Measurements from ENCODE around the gene VWA5B1.

VWA5B1 gene

DNA sequence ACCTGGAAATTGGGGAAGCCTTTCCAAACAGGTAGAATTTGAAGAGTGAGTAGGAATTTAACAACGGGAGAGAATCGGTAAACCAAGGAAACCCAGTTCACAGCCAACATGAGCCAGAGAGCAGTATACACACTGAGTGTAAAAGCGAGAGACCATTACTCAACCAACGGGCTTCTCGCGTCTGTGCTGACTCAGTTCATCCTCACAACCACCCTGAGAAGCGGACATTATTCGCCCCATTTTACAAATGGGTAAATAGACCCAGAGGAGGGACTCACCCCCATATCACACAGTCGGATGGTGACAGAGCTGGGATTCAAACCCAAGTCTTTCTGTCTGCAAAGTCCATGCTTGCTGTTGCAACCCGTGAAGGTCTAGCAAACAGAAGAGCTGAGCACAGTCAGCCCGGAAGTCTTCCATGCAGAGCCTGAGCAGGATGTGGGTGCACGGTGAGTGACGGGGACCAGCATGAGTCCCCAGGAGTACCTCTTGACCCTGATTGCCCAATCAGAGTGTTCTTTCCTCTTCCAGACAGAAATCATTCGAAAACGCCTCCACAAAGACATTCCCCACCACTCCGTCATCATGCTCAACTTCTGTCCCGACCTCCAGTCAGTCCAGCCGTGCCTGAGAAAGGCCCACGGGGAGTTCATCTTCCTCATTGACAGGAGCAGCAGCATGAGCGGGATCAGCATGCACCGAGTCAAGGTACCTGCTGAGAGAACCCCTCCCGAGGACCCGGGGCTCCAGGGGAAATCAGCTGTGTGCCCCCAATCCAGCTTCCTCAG, 32.3 kb downstream of the VWA5B1 start:
- no peak for DNase-seq (ENCODE audit: low read depth, low spot score)

DNA sequence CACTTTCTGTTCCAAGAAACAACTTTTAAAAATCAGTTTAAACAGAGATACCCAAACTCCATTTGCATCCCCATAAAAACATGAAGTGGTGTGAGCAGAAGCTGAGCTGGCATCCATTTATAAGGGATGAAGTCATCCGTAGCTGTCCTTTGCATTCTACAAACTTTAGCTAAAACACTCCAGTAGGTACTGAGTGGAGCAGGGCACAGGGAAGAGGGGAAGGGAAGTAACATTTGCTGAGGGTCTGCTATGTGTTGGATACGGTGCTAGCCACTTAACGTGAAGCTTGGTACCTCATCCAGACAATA, 32.9 kb downstream of the VWA5B1 start:
- no peak for DNase-seq (ENCODE audit: low read depth, low spot score)

DNA sequence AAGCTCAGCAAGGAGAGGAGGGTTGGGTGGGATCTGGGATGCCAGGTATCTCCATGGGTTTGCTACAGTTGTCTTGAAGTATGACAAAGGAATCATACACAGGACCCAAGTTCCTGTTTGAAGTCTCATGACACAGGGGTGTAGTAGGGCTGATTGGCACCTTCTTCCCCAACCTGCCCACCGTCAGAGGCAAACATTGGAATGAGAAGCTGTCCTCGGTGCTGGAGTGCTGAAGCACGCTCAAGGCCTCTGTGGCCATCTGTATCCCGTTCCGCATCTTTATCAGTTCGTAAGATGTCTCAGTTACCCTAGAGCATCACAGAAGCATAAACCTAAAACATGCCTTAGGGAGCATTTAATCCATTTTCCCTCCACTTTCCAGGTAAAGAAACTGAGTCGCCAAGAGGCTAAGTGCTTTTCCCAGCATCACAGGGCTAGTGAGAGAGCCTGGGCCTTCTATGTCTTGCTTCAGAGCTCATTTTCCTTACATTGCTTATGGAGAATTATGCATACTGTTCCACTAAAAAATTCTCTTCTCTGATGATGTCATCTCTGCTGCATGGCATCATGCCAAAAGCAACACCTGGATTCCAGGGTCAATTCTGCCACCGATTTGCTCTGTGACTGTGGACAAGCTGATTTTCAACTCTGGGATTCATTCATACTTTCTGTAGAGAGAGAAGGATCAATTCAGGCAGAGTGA, 34.2 kb downstream of the VWA5B1 start:
- DNase-seq (ENCODE audit: low read depth, low spot score), result no peak

DNA sequence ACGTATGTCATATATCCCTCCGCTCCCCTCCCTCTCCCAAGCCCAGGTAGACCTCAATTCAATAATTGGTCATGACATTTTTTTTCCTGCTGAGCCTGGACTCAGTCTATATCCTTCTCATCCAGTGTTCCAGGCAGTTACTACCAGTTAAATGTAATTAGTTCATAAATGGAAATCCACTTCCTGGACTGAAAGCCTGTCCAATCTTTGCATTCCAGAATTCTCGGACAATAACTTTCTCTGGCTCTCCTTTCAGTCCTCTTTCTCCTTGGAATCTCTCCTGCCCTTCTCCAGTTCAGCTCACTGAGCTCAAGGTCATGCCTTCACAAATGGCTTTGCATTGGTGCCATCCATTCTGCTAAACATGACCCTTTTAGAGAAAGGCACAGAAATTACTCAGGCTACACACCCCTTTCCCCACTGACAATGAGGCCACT, 34.8 kb downstream of the VWA5B1 start:
- DNase-seq (ENCODE audit: low read depth, low spot score), result no peak

DNA sequence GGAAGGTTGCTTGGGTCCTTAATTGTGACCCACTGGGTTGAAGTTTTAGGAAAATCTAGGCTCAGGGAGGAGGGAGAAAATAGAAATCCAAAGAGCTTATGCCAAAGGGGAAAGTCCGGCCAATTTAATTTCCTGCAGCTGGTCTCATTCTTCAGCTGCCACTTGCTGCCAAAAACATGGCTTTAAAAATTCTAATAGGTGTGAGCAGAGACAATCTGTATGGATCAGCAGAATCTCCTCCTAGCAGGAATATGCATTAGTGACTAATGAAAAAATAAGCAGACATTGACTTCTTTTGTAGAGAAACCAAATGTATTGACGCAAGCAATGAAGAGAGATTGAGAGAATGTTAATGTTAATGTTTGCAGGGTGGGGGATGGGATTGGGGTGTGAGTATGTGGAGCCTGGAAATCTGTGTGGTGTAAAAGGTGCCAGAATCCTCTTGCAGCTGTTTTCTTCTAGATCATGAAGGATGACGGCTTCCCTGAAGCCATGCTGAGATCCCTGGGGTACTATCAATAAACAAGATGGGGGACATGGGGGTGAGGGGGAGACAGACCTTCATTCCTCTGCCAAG, 35.3 kb downstream of the VWA5B1 start:
- no peak for DNase-seq (ENCODE audit: low read depth, low spot score)

DNA sequence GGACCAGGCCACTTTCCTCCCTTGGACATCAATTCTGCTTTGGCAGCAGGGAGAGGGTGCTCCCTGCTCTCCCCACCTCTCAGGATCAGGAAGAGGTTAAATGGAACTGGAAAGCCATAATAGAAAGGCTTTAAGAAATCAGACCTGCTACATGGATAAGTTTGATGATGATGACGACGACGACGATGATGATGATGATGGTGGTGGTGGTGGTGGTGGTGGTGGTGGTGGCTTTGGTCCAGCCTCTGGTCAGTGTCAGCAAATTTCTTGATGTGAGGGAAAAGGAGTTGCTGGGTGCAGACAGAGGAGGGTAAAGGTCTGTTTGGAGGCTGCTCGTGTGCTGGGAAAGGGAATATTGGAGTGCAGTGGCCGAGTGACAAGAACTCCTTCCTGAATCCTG, 36.8 kb downstream of the VWA5B1 start:
- no peak for DNase-seq (ENCODE audit: low read depth, low spot score)

DNA sequence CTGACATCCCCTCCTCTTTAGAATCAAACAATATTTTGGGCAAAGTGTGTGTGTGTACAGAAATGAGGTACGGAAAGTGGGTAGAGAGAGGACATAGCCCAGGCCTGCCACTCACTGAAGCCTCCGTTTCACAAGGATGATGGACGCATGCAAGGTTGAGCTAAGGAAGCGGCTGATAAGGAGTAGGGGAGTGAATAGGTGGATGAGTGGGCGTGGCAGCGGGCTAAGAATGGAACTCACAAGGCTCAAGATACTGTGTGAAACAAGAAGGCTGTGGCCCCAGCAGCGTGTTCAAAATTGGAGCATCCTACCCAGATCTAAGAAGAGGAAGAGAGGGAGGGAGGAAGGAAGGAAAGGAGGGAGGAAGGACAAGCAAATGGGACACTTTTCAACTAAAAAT, 37.5 kb downstream of the VWA5B1 start:
- DNase-seq (ENCODE audit: low read depth, low spot score), result no peak

DNA sequence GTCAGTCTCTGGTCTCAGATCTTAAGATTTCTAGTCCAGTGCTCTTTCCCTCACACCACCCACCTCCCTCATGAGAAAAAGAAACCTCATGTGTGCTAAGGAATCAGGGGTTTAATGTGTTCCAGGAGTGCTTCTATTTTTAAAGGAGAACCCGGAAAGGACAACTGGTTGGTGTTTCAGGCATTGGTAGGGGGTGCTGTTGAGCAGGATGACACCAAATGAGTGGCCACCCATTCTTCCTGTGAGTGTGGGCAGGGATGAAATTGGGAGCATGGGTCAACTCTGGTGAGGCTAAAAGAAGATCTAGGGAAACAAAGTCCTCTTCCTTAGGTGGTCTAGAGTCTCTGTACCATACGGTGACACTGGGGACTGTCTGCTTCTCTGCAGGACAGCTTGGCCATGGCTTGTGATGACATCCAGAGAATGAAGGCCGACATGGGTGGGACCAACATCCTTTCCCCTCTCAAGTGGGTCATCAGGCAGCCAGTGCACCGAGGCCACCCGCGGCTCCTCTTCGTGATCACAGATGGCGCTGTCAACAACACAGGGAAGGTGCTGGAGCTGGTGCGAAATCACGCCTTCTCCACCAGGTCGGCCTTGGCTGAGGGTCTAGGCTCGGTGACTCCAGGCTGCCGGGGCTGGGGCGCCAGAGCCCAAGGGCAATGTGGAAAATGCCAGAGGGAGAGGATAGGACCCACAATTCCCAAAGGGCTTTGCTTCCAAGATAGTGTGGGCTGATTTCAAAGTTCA, 39.3 kb downstream of the VWA5B1 start:
- DNase-seq (ENCODE audit: low read depth, low spot score), result no peak

DNA sequence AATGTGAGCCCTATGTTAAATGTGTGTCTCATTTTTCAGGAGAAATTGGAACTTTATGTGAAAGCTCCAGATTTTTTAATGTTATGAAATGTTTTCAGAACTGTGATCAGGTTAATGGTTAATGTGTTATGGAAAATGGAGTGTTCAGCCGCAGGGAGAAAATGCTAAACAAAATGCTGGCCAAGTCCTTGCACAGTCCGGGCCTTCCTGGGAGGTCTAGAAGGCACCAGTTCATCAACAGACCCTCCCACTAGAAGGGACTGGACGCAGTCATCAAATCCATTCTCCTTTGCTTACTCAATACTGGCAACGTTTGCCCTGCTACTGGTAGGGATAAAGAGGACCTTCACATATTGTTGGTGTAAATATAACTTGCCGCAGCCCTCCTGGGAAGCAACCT, 43.4 kb downstream of the VWA5B1 start:
- no peak for DNase-seq (ENCODE audit: low read depth, low spot score)

DNA sequence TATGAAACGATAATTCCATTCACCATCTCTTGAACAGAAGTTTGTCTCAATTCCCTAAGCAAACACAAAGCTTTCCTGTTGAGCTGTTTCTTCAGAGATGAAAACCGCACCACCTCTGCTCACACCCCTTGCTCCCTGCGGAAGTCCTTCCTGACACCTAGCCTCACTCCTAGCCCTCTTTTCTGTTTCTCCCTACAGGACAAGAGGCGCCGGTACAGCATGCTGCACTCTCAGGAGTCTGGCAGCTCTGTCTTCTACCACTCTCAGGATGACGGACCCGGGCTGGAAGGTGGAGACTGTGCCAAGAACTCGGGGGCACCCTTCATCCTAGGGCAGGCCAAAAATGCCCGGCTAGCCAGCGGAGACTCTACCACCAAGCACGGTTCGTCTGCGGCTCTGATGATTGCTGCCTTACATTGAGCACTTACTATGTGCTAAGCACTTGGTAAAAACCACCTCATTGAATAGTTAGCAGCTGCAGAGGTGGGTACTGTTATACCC, 45.5 kb downstream of the VWA5B1 start:
- no peak for DNase-seq (ENCODE audit: low read depth, low spot score)

DNA sequence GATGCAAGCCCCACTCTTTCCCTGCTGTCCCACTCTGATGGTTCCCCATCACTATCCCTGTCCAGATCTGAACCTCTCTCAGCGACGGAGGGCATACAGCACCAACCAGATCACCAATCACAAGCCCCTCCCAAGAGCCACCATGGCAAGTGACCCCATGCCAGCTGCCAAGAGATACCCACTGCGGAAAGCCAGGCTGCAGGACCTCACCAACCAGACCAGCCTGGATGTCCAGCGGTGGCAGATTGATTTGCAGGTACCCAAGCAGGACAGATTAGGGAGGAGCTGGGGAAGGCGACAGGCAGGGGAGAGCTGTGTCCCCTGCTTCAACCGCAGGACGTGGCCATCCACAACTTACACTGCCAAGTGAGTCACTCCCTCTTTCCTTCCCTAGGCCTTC, 46.9 kb downstream of the VWA5B1 start:
- DNase-seq (ENCODE audit: low read depth, low spot score), result no peak

DNA sequence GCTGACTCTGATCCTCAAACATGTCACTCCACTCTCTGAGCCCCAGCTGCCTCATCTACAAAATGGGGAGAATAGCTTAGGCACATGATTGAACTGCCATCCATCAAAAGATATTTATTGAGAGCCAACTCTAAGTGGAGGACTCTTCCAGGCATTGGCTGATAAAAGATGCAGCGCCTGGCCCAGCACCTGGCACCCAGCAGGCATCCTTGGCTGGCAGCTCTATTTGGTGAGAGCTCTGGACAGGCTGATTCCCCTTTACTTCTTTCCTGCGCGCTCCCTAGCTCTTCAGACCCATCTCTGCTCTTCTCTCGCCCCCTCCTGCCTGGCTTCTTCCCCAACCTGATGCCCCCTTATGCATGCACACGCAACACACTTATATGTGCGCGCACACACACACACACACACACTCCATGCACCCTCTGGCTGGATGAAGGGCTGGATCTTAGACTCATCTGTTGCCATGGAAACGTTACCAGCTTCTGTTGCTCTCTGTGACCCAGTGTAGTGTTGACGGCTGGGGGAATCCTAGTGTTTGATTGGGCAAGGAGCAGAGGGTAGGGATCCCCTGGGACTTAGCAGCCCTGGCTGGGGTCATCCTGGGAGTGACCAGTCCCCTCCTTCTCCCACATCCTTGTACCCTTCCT, 49.3 kb downstream of the VWA5B1 start:
- no peak for DNase-seq (ENCODE audit: low read depth, low spot score)

DNA sequence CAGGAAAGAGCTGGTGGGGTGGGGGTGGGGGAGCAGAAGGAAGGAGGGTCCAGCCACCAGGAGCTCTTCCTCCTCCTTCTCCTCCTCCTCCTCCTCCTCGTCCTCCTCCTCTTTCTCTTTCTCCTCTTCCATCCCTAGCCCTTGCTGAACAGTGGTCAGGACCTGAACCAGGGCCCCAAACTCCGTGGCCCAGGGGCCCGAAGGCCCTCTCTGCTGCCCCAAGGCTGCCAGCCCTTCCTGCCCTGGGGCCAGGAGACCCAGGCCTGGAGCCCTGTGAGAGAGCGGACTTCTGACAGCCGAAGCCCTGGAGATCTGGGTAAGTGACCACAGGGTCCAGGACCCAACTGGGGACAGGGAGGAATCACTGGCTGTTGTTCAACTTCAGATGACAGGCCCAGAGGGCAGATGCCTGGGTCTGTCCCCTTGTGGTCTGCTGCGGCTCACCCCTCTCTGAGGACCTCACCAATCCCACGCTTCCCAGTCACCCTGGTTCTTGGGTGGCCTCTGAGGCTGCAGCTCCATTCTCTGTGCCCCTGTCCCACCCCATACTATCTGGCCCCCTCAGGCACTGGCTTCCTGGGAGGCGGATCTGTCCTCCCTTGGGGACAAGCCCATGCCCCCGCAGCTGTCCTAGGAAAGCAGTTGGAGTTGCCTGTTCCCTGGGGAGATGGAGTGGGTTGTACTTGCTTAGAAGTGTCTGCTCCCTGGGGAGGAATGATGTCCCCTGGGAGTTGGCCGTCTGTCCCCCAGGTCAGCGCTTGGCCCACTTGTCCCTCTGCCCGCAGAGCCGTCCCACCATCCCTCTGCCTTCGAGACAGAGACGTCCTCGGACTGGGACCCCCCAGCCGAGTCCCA, 51.8 kb downstream of the VWA5B1 start:
- no peak for DNase-seq (ENCODE audit: low read depth, low spot score)

DNA sequence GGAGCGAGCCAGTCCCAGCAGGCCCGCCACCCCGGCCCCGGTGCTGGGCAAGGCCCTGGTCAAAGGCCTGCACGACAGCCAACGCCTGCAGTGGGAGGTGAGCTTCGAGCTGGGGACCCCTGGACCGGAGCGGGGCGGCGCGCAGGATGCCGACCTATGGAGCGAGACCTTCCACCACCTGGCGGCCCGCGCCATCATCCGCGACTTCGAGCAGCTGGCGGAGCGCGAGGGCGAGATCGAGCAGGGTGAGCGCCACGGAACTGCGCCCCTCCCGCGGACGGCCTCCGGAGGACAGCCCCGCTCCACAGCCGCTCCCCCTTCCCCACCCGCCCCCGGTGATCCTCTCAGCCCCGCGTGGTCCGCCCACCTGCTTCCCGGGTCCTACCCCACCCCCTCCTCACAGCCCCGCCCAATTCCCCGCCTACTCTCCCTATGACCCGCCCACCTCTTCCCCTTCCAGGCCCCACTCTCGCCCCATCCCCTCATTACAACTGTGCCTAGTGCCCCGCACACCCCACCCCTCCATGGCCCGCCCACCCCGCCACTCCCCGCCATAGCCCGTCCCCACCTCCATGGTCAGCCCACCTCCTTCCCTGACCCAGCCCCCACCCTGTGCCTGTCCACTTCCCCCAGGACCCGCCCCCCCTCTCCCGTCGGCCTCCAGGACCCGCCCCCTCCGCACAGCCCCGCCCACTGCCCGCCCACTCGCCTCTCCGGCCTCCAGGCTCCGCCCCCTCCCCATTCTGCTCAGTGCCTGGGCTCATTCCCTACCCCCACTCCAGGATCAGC, 52.7 kb downstream of the VWA5B1 start:
- DNase-seq (ENCODE audit: low read depth, low spot score), result no peak

DNA sequence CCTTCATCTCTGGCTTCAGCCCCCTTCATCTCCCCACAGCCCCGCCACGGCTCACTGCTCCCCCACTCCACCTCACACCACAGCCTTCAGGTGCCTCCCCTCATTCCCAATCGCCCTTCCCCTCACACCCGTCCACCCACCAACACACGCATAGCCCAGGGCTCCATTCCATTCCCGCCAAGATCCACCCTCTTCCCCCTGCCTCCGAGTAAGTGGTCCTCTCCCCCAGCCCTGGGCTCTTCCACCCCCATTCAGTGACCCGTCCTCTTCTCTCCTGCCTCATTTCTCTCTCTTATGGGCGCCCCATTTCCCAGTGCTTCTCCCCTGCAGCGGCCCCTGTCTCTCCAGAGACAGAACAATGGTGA, 53.2 kb downstream of the VWA5B1 start:
- no peak for DNase-seq (ENCODE audit: low read depth, low spot score)

DNA sequence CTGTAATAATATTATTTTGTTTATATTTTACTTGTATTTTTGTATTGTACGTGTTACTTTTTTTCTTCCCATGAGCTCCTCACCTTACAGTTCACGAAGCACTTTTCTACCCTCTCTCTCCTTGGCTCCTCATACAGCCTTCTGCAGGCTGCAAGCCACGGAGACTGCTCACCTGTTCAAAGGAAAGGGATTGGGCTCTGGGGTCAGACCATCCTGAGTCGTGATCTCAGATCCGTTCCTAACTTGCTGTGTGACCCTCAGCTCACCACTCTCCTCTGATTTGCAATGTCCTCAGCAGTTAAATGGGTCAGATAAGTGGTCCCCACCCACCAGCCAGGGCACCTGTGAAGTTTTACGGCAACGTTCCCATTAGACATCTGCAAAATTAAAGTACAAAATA, 54.1 kb downstream of the VWA5B1 start:
- no peak for DNase-seq (ENCODE audit: low read depth, low spot score)

DNA sequence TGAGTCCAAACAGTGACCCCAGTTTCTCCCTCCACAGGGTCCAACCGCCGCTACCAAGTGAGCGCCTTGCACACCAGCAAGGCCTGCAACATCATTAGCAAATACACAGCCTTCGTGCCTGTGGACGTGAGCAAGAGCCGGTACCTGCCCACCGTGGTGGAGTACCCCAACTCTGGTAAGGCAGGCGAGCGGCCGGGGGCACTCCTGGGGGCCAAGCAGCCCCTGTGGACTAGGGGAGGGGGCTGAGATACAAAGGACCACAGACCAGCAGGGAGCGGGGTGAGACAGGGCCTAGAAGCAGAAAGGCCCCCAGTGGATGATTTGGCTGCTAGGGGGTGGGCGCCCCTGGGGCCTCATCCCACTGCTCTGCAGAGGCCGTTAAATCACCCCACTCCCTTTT, 54.7 kb downstream of the VWA5B1 start:
- no peak for DNase-seq (ENCODE audit: low read depth, low spot score)

DNA sequence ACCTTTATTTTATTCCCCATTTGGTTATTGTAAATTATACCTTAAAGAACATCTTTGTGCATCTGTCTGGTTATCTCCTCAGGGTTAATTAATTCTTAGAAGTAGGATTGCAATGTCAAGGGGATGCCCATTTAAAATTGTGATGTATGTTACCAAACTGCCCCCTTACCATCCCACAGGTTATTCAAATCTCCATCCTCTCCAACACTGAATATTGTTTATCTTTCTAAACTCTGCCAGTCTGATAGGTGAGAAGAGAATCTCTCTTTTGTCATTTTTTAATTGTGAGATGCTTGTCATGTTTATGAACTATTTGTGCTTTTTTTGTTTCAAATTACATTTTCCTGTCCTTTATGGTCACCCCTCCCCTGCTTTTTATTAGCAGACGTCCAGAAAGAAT, 55.8 kb downstream of the VWA5B1 start:
- no peak for DNase-seq (ENCODE audit: low read depth, low spot score)

DNA sequence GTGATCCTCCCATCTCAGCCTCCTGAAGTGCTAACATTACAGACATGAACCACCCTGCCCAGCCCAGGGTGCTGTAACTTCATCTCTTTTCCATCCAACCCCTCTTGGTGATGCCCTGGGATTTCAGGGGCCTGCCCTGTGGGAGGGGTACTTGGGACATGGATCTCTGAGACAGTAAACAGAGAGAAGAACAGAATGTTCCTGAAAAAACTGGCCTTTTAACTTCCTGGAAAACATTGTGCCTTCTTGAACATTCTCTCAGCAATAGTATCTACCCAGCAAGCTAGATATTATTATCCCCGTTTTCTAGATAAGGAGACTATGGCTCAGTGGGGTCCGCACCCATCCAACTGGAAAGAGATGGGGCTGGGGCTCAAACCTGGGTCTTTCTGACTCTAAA, 57.0 kb downstream of the VWA5B1 start:
- no peak for DNase-seq (ENCODE audit: low read depth, low spot score)

DNA sequence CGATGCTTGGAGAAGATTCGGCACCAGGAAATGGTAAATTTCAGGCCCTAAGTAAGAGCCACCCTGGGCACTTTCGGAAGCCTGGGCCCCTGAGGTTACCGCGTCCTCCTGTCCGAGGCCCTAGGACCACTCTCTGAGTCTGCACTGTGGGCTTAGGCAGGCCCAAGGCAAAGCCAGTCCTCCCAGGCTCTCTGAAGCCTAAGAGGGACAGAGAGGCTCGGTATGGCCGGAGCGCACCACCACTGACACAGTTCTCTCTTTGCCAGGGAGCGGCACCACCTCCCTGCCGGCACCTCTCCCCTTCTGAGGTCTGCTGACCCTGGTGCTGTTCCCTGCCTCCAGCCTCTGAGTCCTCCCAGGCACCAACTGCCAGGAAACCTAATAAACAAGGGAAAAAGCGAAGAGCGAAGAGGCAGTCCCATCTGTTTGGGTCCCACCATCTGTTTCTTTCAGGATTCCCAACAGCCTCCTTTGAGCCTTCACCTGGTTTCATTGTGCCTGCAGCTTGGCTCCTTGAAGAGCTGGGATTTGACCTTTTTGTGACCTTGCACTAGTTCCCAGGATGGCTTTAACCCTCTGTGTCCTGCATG, 57.7 kb downstream of the VWA5B1 start:
- DNase-seq (ENCODE audit: low read depth, low spot score), result no peak

All from activated CD4-positive, CD25-positive, alpha-beta regulatory T cell treated with anti-CD3 and anti-CD28 coated beads, Interleukin-2, amount 50 U/mL, for 16 hours (primary cell).